ENCODE measurements around the gene FTO.

- TF ChIP-seq, protein P1, sequence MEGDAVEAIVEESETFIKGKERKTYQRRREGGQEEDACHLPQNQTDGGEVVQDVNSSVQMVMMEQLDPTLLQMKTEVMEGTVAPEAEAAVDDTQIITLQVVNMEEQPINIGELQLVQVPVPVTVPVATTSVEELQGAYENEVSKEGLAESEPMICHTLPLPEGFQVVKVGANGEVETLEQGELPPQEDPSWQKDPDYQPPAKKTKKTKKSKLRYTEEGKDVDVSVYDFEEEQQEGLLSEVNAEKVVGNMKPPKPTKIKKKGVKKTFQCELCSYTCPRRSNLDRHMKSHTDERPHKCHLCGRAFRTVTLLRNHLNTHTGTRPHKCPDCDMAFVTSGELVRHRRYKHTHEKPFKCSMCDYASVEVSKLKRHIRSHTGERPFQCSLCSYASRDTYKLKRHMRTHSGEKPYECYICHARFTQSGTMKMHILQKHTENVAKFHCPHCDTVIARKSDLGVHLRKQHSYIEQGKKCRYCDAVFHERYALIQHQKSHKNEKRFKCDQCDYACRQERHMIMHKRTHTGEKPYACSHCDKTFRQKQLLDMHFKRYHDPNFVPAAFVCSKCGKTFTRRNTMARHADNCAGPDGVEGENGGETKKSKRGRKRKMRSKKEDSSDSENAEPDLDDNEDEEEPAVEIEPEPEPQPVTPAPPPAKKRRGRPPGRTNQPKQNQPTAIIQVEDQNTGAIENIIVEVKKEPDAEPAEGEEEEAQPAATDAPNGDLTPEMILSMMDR (IDR thresholded peaks at IDR 0.05): no peak
- TF ChIP-seq POLR2AphosphoS5 (IDR thresholded peaks at IDR 0.05; ENCODE audit: insufficient read depth in 1 of 2, low read depth in 1 of 2) (no peak), POLR2A (IDR thresholded peaks at IDR 0.05) (no peak)
Measured at GRCh38 chr16:54193013-54193664, 489.2 kb downstream of the FTO start.
